ENCODE results near the gene PABPC1L. TPM values are rescaled to one million over a fixed set of nuclear protein-coding genes. Genes with fewer than 3 reads are reported as not detected.

Gene PABPC1L
- total and polyA plus RNA-seq, 2 of the 13 experiments (the other 11 are each of a cell fraction or from before 2014, with no cell fraction given) = 30.8 to 252 TPM

GRCh38 chr20:44911264-44911921 is 1.5 kb downstream of the PABPC1L start (continued):
- TF ChIP-seq XBP1 (CRISPR knock-in tag; IDR thresholded peaks at IDR 0.05) (no peak; the same call in 1 of the 2 replicates), ETV5 (CRISPR knock-in tag; IDR thresholded peaks at IDR 0.05; ENCODE audit: borderline replicate concordance) (peak; percentile 47; the same call in 1 of the 2 replicates), THYN1 (CRISPR knock-in tag; IDR thresholded peaks at IDR 0.05; ENCODE audit: borderline replicate concordance, low read depth) (no peak), MTF1 (CRISPR knock-in tag; IDR thresholded peaks at IDR 0.05) (no peak), HOXA9 (CRISPR knock-in tag; IDR thresholded peaks at IDR 0.05; ENCODE audit: borderline replicate concordance) (no peak), ZNF326 (CRISPR knock-in tag; IDR thresholded peaks at IDR 0.05; ENCODE audit: borderline replicate concordance) (no peak), HINFP (CRISPR knock-in tag; IDR thresholded peaks at IDR 0.05; ENCODE audit: low read depth) (no peak), MIXL1 (CRISPR knock-in tag; IDR thresholded peaks at IDR 0.05) (peak; percentile 51), AGO2 (optimal IDR thresholded peaks at IDR 0.05; ENCODE audit: low read depth, low read length) (peak; percentile 9), FOSL2 (CRISPR knock-in tag; IDR thresholded peaks at IDR 0.05) (no peak), DNMT1 (CRISPR knock-in tag; IDR thresholded peaks at IDR 0.05) (no peak; the same call in 1 of the 2 replicates), TGIF2 (CRISPR knock-in tag; IDR thresholded peaks at IDR 0.05) (peak; percentile 56; the same call in 1 of the 2 replicates), ZNF441 (CRISPR knock-in tag; IDR thresholded peaks at IDR 0.05; ENCODE audit: borderline replicate concordance) (no peak), KDM5B (CRISPR knock-in tag; IDR thresholded peaks at IDR 0.05; ENCODE audit: borderline replicate concordance) (no peak; the same call in 1 of the 2 replicates), EEA1 (CRISPR knock-in tag; IDR thresholded peaks at IDR 0.05; ENCODE audit: borderline replicate concordance) (peak; percentile 45; the same call in 1 of the 2 replicates), ZNF354B (CRISPR knock-in tag; IDR thresholded peaks at IDR 0.05) (no peak), MXD1 (CRISPR knock-in tag; IDR thresholded peaks at IDR 0.05) (no peak), ZNF33A (CRISPR knock-in tag; IDR thresholded peaks at IDR 0.05; ENCODE audit: borderline replicate concordance) (no peak), ZNF343 (CRISPR knock-in tag; IDR thresholded peaks at IDR 0.05) (no peak), GMEB2 (CRISPR knock-in tag; IDR thresholded peaks at IDR 0.05; ENCODE audit: low read depth) (no peak), SAFB2 (CRISPR knock-in tag; IDR thresholded peaks at IDR 0.05; ENCODE audit: borderline replicate concordance, low read depth) (peak; percentile 93; the same call in 1 of the 2 replicates), SPEN (CRISPR knock-in tag; IDR thresholded peaks at IDR 0.05; ENCODE audit: low read depth) (peak; percentile 85), EP300 (IDR thresholded peaks at IDR 0.05; ENCODE audit: low read depth in 2 of 2, low read length in 2 of 2) (peak in 1 of 2 experiments; percentile 49; a peak in 1 of 4 replicates), EP300 (CRISPR knock-in tag; IDR thresholded peaks at IDR 0.05; ENCODE audit: borderline replicate concordance) (no peak), MEF2D (CRISPR knock-in tag; IDR thresholded peaks at IDR 0.05) (no peak), KDM6A (CRISPR knock-in tag; IDR thresholded peaks at IDR 0.05; ENCODE audit: low read depth) (no peak), MAFK (conservative IDR thresholded peaks at IDR 0.05 in 1 of 2, IDR thresholded peaks at IDR 0.05 in 1 of 2; ENCODE audit: low read length in 2 of 2) (no peak), ATRX (CRISPR knock-in tag; IDR thresholded peaks at IDR 0.05; ENCODE audit: borderline replicate concordance) (no peak), ZNF644 (CRISPR knock-in tag; IDR thresholded peaks at IDR 0.05; ENCODE audit: low read depth) (peak; percentile 78)

All from HepG2 (cell line).